HG03097 (cell line): ENCODE data around the gene MEGF11.
"Not testable (repeated sequence)": the region's sequence is repeated elsewhere in the genome, so short reads cannot be mapped to it uniquely, and the experiment has no call there.

Experiments
- ATAC-seq: cut with Tn5 transposase; IDR thresholded peaks from one replicate; pipeline ENCODE4 v1.9.1; 2021; ENCODE audit not compliant: unreplicated experiment, low FRiP score

The MEGF11 gene

DNA sequence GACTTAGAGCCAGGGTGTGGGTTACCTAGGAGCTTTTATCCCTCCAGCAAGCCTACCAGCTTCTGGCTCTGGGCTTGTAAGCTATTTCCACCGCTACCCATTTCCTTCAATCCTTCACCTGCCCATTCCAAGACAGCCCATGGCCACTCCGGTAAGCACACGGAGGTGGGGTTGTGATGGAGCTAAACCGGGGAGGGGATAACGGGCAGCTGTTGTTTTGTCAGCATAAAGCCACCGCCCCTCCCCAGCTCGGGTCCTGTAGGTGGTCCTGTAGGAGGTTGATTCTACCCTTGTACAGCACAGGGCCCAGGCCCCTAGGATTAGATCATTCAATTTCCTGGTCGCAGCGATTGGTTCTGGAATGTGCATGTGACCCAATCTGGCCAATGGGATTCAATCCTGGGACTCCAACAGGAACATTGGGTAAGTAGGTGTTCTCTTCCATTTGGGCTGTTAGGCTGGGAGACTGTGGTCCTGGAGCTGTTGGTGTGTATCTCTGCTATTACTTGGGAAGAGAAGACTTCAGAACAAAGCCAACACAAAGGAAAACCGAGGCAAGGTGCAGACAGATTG, 233.6 kb downstream of the MEGF11 start:
- no peak for ATAC-seq

- no peak for ATAC-seq
These were observed 234.2 kb downstream of the MEGF11 start for GRCh38 chr15:66019368-66019767.

GRCh38 chr15:66018488-66018797, 235.1 kb downstream of the MEGF11 start:
- no peak for ATAC-seq

- ATAC-seq = no peak
These were observed 235.6 kb downstream of the MEGF11 start for GRCh38 chr15:66017792-66018487.

GRCh38 chr15:66017000-66017399, 236.6 kb downstream of the MEGF11 start:
- no peak for ATAC-seq

DNA sequence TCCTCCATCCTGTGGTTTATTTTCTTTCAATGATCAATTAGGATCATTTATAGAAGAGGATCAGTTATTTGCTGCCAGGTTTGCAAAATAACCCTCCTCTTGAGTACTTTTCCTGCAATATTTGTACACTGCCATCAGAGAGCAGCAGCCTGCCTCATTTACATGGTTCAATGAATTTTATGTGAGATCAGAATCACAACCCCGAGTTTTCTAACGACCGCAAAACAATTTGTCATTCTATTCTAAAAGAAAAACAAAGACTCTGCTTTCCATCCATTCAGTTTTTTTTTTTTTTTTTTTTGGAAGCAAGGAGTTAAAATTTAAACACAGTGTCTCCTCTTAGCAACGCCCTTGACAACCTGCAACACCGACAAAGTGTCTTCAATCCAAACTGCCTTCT, 237.4 kb downstream of the MEGF11 start:
- ATAC-seq = no peak

GRCh38 chr15:66014635-66015182, 238.8 kb downstream of the MEGF11 start:
- no peak for ATAC-seq

GRCh38 chr15:66014022-66014421, 239.5 kb downstream of the MEGF11 start:
- no peak for ATAC-seq

DNA sequence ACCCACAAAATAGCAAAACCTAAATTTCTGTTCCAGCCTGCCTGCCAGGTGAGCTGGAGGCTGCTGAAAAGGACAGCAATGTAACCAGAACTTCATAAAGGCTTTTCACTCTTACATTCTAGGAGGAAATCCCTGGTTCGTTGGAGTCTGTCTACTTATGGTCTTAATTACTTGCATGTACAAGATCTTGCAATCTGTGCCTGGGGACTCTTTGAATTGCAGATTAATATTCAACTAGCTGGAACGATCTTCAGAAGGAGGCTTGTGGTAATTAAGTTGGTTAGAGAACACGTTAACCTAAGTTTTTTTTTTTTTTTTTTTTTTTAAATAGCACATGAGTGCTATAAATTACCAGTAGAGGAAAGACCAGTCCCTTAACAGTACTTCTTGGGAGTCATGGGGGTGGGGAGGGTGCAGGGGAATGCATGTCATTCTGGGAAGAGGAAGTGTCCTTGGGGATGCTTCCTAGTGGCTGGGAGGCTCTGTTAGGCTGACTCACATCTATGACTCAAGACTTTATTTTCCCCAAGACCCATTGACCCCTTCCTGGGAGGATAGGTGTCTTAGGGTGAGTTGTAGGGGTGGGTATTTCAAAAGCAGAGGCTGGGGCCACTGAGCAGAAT, 244.5 kb downstream of the MEGF11 start:
- ATAC-seq = no peak

DNA sequence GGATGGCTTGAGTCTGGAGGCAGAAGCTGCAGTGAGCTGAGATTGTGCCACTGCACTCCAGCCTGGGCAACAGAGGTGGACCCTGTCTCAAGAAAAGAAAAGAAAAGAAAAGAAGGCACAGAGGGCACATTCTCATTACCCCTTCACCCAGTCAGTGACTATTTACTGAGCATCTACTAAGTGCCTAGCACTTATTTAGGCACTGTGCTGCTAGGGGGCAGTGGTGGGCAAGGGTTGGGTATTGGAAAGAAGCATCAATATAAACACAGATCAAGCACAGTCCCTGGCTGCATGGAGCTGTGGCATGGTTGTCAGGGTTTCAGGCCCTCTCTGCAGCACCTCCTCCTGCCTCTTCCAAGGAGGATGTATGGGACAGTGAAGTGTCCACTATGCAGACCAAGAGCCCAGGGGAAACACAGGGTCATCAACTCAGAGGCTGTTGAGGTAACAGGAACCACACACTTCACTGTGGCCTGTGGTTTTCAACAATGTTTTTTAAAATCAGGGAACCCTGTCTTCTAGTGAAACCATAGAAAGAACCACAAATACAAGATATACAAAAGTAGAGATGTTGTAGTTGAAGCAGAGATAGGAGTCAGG, 245.8 kb downstream of the MEGF11 start:
- no peak for ATAC-seq

- ATAC-seq = no peak
These were observed 246.6 kb downstream of the MEGF11 start for GRCh38 chr15:66006986-66007385.

DNA sequence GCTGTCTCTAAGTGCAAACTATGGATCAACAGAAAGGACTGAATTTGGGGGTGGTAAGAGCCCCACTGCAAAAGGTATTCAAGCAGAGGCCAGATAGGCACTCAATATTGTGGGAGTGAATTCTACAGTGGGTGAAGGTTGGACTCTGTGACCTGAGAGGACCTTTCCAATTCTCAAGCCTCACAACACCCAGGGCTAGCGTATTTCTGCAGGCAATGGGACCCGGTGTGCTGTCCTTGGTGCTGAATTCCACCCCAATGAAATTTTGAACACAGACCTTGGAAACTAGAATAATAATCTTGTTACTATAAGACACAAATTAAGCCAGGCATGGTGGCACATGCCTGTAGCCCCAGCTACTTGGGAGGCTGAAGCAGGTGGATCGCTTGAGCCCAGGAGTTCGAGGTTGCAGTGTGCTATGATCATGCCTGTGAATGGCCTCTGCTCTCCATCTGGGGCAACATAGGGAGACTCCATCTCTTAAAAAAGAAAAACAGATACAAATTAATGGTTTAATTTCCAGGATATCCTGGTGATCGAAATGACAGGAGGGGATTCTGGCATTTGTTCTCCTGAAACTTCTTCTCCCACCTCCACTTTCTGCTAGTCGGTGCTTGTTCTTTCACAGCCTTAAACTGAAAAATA, 248.8 kb downstream of the MEGF11 start:
- ATAC-seq = no peak

DNA sequence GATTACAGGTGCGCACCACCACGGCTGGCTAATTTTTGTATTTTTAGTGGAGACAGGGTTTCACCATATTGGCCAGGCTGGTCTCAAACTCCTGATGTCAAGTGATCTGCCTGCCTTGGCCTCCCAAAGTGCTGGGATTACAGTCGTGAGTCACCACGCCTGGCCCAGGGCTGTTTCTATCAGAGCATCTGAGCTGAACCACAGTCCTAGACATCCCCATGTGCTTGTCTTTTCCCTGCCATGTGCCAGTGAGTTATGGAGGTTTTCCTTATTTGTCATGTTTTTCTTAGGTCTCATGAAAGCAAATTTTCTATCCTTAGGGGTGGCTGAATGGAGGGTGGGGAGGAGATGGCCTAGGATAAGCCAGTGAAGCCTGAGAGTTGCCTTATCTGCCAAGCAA, 250.4 kb downstream of the MEGF11 start:
- ATAC-seq = not testable (repeated sequence)

DNA sequence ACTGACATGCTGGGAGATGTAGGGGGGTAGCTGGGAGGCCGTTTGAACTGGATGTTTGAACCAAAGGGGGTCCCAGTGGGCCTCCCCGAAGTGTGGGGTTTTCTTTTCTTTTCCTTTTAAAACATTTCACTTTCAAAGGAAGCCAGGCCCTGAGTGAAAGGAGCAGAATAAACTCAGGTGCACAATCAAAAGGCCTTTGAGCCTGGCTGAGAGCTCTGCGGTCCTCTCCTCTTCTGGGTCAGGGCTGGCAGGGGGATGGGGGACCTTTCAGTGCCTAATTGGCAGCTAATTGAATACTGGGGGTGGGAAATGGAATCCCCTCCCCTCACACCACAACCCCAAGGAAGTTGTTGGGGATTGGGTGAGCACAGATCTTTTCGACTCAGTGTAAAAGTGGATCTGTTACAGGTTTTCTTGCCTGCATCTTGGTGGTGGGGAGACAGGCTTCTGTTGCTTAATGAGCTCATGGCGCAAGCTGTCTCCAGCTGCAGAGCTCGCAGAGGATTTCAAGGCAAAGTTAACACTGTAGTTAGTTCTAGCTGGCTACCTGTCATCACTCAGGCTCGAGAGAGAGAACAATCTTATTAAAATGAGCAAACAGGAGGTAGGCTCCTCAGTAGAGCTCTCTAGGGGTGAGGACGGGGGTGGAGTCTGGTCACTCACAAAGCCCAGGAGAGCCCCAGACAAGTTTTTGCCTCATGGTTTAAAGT, 251.7 kb downstream of the MEGF11 start:
- ATAC-seq = no peak

DNA sequence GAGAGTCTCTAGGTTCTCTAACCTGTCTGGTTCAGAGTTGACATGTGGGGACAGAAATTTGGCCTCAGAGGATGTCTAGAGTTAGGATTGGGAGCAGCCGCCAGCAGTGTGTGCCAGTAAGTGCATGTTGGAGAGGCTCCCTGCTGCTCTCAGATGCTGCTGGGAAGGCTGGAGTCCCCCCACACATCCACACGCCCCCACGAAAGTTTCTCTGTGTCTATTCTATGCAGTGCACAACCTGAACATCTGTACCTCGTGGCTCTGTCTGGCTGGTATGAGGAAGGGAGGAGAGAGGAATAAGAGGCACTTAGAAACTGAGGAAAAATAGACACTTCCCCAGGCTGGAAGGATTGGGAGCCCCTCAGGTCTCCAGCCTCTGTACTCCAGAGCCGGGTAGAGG, 252.5 kb downstream of the MEGF11 start:
- ATAC-seq = no peak

DNA sequence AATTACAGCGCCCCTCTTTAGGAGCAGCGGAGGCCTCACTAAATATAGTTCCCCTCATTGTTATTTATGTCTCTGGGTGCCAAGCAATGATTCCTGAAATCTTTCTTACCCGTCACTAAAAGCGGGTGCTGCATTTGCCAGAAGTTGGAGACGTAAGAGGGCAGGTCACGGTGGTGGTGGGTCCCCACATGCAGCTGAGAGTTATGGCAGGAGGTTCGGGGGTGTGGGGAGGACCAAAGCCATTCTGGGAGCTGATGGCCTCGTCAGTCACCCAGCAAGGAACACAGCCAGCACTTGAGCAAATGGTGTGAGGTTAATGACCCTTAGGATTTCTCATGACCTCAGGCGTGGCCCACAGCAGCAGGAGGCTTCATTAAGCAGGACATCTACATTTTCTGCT, 255.1 kb downstream of the MEGF11 start:
- no peak for ATAC-seq

DNA sequence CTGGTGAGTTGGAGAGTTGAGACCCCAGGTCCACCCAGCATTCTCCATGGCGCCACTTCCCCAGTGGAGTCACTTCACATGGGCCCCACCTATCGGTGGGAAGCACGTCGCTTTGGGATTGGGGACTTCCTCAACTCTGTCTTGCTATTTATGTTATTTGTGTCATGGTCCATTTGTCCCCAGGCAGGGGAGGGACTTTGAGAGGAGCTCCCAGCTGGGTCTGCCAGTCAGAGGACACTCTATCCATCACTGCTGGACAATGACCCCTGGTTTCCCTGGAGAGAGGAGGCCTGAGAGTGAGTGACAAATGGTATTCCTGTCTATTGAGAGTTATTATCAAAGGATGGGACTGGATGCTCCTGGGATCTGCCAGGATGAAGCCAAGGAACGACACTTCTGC, 256.6 kb downstream of the MEGF11 start:
- no peak for ATAC-seq

GRCh38 chr15:65994832-65995231, 258.7 kb downstream of the MEGF11 start:
- no peak for ATAC-seq

DNA sequence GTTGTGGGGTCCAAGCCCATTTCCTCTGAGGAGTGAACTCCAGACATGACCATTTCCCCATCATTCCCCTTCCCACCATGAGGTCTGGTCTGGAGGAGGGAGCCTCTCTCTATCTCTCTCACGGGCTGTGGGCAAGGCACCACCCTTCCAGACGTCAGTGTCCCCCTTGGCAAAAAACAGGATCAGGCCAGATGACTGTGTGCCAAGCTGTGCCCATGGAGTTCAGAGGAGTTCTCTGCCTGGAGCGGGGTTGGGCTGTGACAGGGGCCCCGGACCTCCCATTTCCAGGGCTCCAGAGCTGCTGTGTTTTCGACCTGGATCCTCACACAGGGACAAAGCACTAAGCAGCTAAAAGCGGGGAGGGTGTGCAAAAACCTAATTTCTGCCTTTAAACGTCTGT, 259.8 kb downstream of the MEGF11 start:
- no peak for ATAC-seq

GRCh38 chr15:65993236-65993635, 260.3 kb downstream of the MEGF11 start:
- ATAC-seq = no peak
